BLaER1 (cell line): ENCODE measurements around the gene CCN5.

Experiments used
- H3K27ac ChIP-seq: shearing (Covaris generic); formaldehyde crosslinking; 2 replicates; pipeline ENCODE4 v1.8.1; 2022
- H3K27me3 ChIP-seq: shearing (Covaris generic); formaldehyde crosslinking; 2 replicates; pipeline ENCODE4 v1.8.1; 2022
- H3K36me3 ChIP-seq: shearing (Covaris generic); formaldehyde crosslinking; 2 replicates; pipeline ENCODE4 v1.8.1; 2022
- H3K4me1 ChIP-seq: shearing (Covaris generic); formaldehyde crosslinking; 2 replicates; pipeline ENCODE4 v1.8.1; 2022
- H3K4me2 ChIP-seq: shearing (Covaris generic); formaldehyde crosslinking; 2 replicates; pipeline ENCODE4 v1.8.1; 2022
- H3K4me3 ChIP-seq: shearing (Covaris generic); formaldehyde crosslinking; 2 replicates; pipeline ENCODE4 v1.8.1; 2022
- H3K9ac ChIP-seq: shearing (Covaris generic); formaldehyde crosslinking; 2 replicates; pipeline ENCODE4 v1.8.1; 2022
- H3K9me3 ChIP-seq: shearing (Covaris generic); formaldehyde crosslinking; 2 replicates; pipeline ENCODE4 v1.8.1; 2022
- H4K20me1 ChIP-seq: shearing (Covaris generic); formaldehyde crosslinking; 2 replicates; pipeline ENCODE4 v1.8.1; 2022
- Cebpa-rat ChIP-seq: shearing (Covaris generic); IDR thresholded peaks from 2 replicates; pipeline ENCODE4 v1.8.1; 2022

CCN5 gene

DNA sequence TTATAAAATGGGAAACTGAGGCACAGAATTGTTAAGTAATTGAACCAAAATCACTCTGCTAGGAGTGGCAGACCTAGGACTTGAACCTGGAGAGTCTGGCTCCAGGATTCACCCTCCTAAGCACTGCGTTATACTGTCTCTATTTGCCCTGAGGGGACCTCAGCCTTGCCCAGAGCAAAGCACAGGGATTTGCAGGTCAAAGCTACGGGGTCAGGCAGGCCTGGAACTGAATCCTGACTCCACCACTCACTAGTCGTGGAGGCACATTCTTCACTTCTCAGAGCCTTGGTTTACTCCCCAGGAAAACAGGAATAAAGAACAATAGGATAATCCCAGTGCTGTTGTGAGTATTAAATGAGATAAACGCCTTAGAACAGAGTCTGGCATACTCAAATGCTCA lies 49.9 kb downstream of the CCN5 start:
- Histone ChIP-seq H3K9ac (no peak overlapping the region), H3K9me3 (no peaks in the 10 kb centered on the region), H3K4me2 (no peak overlapping the region), H3K4me3 (no peak overlapping the region), H4K20me1 (no peaks in the 10 kb centered on the region), H3K4me1 (peaks cover 14% of the 10 kb centered on the region), H3K36me3 (no peaks in the 10 kb centered on the region), H3K27ac (no peak overlapping the region), H3K27me3 (no peaks in the 10 kb centered on the region)
- TF ChIP-seq Cebpa-rat = no peak

DNA sequence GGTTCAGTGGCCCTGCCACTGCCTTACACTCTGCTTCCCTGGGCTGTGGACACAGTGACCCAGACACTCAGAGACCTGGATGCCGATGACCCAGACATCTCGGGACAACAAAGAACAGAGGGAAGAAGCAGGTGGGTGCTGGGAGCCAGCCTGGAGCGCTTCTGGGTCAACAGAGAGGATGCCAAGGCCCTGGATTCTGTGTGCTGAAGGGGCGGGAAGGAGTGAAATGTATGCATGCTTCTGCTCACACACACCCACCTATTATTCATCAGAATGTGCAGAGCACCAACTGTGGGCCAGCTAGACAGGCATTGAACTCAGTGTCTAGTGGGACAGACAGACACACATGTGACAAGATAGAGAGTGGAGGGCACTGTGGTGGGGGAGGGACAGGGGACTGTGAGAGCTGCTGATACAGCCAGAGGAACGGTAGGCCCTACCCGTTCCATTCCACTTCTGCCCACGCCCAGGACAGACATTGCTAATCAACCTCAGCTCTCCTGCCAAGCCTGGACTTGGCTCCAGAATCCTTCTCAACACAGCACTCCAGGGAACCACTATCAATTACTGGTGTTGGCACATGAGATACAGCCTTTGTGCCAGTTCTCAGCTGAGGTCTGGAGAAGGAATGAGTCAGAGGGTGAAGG lies 50.7 kb downstream of the CCN5 start:
- Histone ChIP-seq H3K9ac (no peak overlapping the region), H3K27ac (no peak overlapping the region), H3K9me3 (no peaks in the 10 kb centered on the region), H3K4me3 (no peak overlapping the region), H4K20me1 (no peaks in the 10 kb centered on the region), H3K36me3 (no peaks in the 10 kb centered on the region), H3K4me2 (no peak overlapping the region), H3K27me3 (no peaks in the 10 kb centered on the region), H3K4me1 (peaks cover 12% of the 10 kb centered on the region)
- no peak for TF ChIP-seq Cebpa-rat

DNA sequence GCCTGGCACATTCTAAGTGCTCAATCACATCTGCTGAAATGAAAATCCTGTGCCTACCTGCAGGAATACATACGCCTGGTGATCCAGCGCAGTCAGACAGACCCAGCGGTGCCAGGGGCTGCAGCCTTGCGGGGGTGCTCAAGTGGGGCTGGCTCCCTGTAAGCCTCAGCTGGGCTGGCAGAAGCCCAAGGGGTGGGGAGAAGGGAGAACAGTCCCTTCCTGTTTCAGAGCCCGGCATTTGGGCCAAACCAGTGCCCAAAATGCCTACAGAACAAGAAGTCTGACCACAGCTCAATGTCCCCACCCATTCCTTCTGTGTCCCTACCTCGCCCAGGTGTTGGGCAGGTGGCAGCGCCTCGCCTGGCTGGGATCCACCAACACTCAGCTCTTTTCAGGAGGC lies 53.1 kb downstream of the CCN5 start:
- TF ChIP-seq Cebpa-rat = no peak
- Histone ChIP-seq H3K27me3 (no peaks in the 10 kb centered on the region), H3K9ac (no peak overlapping the region), H3K4me1 (peaks cover 16% of the 10 kb centered on the region), H3K4me2 (no peak overlapping the region), H4K20me1 (no peaks in the 10 kb centered on the region), H3K27ac (no peak overlapping the region), H3K9me3 (no peaks in the 10 kb centered on the region), H3K36me3 (no peaks in the 10 kb centered on the region), H3K4me3 (no peak overlapping the region)

DNA sequence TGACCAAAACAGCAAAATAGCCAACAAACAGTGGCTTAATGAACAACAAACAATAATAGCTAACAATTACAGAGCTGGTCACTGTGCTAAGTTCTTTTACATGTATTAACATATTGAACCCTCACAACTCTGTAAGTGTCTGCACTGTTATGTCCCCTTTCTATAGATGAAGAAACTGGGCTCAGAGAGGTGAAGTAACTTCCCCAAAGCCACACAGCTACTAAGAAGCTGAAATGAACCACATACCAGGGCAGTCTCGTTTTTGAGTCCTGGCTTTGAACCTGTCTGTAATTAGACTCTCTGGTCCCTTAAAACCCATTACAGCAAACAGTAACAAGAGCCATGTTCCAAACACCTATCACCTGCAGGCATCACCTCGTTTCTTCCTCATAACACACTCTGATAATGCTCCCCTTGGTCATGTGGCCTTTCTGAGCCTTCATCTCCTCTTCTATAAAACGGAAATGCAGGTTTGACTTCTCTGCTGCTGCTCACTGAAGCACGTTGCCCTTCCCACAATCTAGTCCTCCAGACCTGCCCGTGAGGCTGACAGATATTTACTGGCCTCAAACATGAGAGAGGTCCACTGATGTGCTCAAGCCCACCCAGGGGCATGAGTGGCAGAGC lies 53.8 kb downstream of the CCN5 start:
- Histone ChIP-seq H4K20me1 (no peaks in the 10 kb centered on the region), H3K4me1 (peaks cover 16% of the 10 kb centered on the region), H3K27ac (no peak overlapping the region), H3K27me3 (no peaks in the 10 kb centered on the region), H3K9ac (no peak overlapping the region), H3K9me3 (no peaks in the 10 kb centered on the region), H3K4me3 (no peak overlapping the region), H3K36me3 (no peaks in the 10 kb centered on the region), H3K4me2 (peak overlapping the region; percentile 6)
- TF ChIP-seq Cebpa-rat = no peak

DNA sequence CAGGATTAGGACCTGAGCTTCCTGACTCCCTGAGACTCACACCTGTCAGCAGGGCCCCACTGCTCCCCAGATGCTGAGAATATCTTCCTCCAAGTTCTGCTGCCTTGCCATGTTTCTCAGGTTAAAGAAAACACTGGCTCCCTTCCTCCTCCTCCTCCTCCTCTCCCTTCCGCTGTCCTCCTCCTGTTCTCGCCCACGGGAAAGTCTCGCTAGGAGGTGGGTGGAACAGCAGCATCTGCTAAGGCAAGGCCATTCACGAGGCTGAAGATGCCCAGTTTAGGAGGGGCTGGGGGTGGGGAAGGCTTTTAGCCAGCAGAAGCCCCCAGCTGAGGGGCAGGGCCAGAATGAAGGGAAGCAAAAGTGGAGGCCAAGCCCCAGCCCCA lies 54.3 kb downstream of the CCN5 start:
- Histone ChIP-seq H3K27ac (no peak overlapping the region), H3K27me3 (no peaks in the 10 kb centered on the region), H3K4me2 (peak overlapping the region; percentile 6), H3K9me3 (no peaks in the 10 kb centered on the region), H3K9ac (no peak overlapping the region), H4K20me1 (no peaks in the 10 kb centered on the region), H3K36me3 (no peaks in the 10 kb centered on the region), H3K4me3 (no peak overlapping the region), H3K4me1 (peaks cover 16% of the 10 kb centered on the region)
- no peak for TF ChIP-seq Cebpa-rat

DNA sequence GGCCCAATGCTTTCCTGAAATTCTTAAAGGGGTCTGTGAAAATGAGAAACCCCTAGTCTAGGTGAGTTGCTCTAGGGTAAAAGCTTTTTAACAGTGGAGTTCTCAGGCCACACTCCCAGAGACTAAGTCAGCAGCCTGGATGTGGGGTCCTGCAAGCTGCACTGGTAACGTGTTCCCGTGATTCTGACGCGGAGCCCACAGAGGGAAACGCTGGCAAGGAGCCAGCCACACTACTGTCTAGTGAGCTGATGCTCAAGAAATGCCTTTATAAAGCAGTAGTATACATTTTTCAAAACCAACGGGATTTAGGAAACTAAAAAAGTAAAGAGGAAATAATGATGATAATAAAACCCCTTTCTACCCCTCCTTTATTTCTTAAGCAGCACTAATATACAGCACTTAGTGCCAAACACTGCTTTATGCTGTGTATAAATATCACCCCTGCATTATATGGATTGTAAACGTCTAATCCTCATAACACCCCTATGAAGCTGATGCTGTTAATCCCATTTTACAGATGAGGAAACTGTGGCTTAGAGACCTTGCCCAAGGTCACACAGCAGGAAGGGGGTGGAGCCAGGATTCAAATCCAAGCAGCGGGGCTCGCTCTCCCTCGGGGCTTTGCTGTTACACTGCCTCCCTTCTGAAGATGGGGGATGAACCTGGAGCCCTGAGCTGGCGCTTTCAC lies 55.5 kb downstream of the CCN5 start:
- Histone ChIP-seq H4K20me1 (0 out of 2 replicates have a peak, but pooled peaks cover 7% of the 10 kb centered on the region), H3K4me3 (no peak overlapping the region), H3K9ac (no peak overlapping the region), H3K36me3 (no peaks in the 10 kb centered on the region), H3K27ac (no peak overlapping the region), H3K4me1 (peaks cover 16% of the 10 kb centered on the region), H3K9me3 (no peaks in the 10 kb centered on the region), H3K27me3 (no peaks in the 10 kb centered on the region), H3K4me2 (no peak overlapping the region)
- no peak for TF ChIP-seq Cebpa-rat

DNA sequence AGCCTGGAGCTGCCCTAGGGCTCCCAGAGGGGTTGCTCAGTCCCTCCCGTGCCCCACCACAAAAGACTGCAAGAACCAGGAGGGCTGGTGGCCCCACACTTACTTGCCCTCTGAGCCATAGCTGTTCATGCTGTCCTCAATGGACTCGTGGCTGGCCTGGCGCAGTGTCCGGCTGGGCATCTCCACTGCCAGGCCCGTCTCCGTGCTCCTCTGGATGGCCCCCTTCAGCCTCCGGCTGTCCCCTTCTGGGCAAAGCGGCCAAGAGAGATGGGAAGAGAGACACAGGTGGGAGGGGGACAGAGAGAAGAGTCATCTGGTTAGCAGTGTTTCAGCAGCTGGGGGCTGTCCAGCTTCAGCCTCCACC lies 56.0 kb downstream of the CCN5 start:
- Histone ChIP-seq H3K9me3 (no peaks in the 10 kb centered on the region), H3K27me3 (no peaks in the 10 kb centered on the region), H3K4me2 (no peak overlapping the region)

DNA sequence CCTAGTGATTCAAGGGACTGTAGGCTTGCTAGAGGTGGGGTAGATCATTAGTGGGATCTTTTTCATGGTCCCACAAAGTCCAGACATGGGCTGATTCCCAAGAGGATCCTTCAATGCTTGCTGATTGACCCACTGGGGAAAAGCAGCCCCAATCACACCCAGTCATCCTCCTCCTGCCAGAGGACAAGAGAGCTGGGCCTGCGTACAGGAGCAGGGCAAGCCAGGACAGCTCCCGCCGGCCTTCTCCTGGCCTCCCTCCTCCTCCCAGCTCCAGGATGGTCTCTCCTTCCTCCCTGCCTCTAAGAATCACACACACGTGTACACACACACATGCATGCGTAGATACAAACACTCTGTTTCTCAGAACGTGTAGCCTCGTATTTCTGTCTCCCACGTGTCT lies 57.5 kb downstream of the CCN5 start:
- no peaks in the 10 kb centered on the region for H3K27me3 ChIP-seq
- peaks cover 16% of the 10 kb centered on the region for H3K4me1 ChIP-seq
- no peak overlapping the region for H3K4me2 ChIP-seq
- H3K9ac ChIP-seq = no peak overlapping the region
- no peak overlapping the region for H3K4me3 ChIP-seq
- no peak for TF ChIP-seq Cebpa-rat
- no peak overlapping the region for H3K27ac ChIP-seq
- H3K9me3 ChIP-seq = no peaks in the 10 kb centered on the region
- H4K20me1 ChIP-seq = peaks cover 14% of the 10 kb centered on the region; the same call in 1 of the 2 replicates
- H3K36me3 ChIP-seq = no peaks in the 10 kb centered on the region

More for the DNA sequence above, 56.0 kb downstream of the CCN5 start:
- Histone ChIP-seq H3K36me3 (no peaks in the 10 kb centered on the region), H3K4me3 (no peak overlapping the region), H3K4me1 (peaks cover 16% of the 10 kb centered on the region), H3K27ac (no peak overlapping the region), H3K9ac (no peak overlapping the region), H4K20me1 (0 out of 2 replicates have a peak, but pooled peaks cover 7% of the 10 kb centered on the region)
- TF ChIP-seq Cebpa-rat = no peak

DNA sequence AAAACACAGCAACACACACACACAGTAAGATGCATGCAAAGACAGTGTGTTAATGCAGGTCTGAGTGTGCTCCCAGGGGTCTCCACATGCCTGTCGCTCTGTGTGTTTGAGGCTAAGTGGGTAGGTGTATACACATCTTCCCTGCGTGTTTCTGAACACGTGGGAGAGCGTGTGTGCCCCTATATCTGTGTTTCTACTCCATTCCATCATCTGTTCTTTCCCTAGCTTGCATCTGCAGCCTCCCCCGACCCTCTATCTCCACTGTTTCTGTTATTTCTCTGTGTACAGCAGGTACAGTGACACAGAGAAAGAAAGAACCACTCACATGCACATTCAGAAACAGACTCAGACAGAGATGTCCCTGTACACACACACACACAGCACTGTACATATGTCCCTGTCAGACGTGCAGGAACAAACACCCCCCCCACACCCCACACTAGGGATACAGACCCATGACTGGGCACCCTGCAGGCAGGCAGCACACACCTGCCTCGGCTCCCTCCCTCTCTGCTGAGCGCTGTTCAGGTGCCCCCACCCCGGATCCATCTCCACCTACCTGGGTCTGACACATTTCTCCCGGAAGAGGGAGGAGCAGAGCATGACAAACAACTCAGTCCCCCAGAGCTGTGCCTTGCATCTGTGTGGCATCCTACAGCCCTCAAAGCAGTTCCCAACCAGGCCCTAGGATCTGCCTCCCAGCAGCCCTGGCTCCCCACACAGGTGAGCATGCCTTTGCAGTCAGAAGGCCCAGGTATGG lies 58.1 kb downstream of the CCN5 start:
- no peaks in the 10 kb centered on the region for H3K9me3 ChIP-seq
- TF ChIP-seq Cebpa-rat = no peak
- peaks cover 16% of the 10 kb centered on the region for H3K4me1 ChIP-seq
- no peak overlapping the region for H3K9ac ChIP-seq
- no peak overlapping the region for H3K4me2 ChIP-seq
- peaks cover 14% of the 10 kb centered on the region; the same call in 1 of the 2 replicates for H4K20me1 ChIP-seq
- no peak overlapping the region for H3K27ac ChIP-seq
- H3K36me3 ChIP-seq = no peaks in the 10 kb centered on the region
- no peaks in the 10 kb centered on the region for H3K27me3 ChIP-seq
- H3K4me3 ChIP-seq = no peak overlapping the region

DNA sequence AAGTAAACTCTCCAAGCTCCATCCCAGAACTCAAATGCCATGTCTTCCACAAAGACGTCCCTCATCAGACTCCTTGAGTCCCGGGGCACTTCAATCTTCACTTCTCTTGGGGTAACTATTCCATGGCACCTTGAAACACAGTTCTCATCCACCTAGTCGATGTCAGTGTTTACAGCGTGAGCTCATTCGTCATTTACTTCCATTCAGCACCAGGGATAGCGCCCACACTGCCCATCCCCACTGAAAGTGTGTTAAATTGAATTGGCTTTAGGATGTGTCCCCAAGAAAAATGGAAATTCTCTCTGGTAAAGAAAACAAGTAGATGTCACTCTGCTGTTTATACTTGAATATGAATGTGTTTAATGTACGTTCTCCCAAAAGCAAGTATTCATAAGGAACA lies 61.8 kb downstream of the CCN5 start:
- no peaks in the 10 kb centered on the region for H3K9me3 ChIP-seq
- no peaks in the 10 kb centered on the region for H3K36me3 ChIP-seq
- no peak for TF ChIP-seq Cebpa-rat
- H3K4me3 ChIP-seq = no peak overlapping the region
- no peaks in the 10 kb centered on the region for H3K27me3 ChIP-seq
- H3K27ac ChIP-seq = no peak overlapping the region
- H3K9ac ChIP-seq = no peak overlapping the region
- no peaks in the 10 kb centered on the region for H3K4me1 ChIP-seq
- H3K4me2 ChIP-seq = no peak overlapping the region
- H4K20me1 ChIP-seq = peaks cover 14% of the 10 kb centered on the region; the same call in 1 of the 2 replicates
